Activated CD8-positive, alpha-beta memory T cell treated with anti-CD3 and anti-CD28 coated beads, Interleukin-2, amount 10 ng/mL, durations not matched to agents 7 days and 5 days (primary cell): ENCODE data around the gene KRT72. TPM values are rescaled to one million over a fixed set of nuclear protein-coding genes. Genes with fewer than 3 reads are reported as not detected.
A peak's percentile ranks its signal among the peaks of the same experiment; 100 is the strongest.
"Not testable (repeated sequence)": the region's sequence is repeated elsewhere in the genome, so short reads cannot be mapped to it uniquely, and the experiment has no call there.

Experiments used
- ATAC-seq: fragments of 150-1000 bp; cut with Tn5 transposase; one replicate; pipeline ENCODE4 v1.10.0; 2021; ENCODE audit warnings: moderate library complexity
- CTCF ChIA-PET: fragments of 350-600 bp; sonication (Branson Sonifier 250); formaldehyde crosslinking; loops from one replicate; lab custom pipeline; 2021; ENCODE audit warnings: antibody characterized with exemption; lab: Charles Lee
- DNase-seq: peaks from one replicate; pipeline ENCODE4 v3.0.0-alpha.2; 2020
- H3K27ac Mint-ChIP-seq: one replicate; pipeline ENCODE4 v1.8.0; 2021; ENCODE audit warnings: mild to moderate bottlenecking, mixed read lengths
- H3K27me3 Mint-ChIP-seq: one replicate; pipeline ENCODE4 v1.8.0; 2021; ENCODE audit warnings: mixed read lengths
- H3K36me3 Mint-ChIP-seq: one replicate; pipeline ENCODE4 v1.8.0; 2021; ENCODE audit warnings: mild to moderate bottlenecking, mixed read lengths
- H3K4me1 Mint-ChIP-seq: one replicate; pipeline ENCODE4 v1.8.0; 2021; ENCODE audit warnings: mixed read lengths
- H3K4me3 Mint-ChIP-seq: one replicate; pipeline ENCODE4 v1.8.0; 2021; ENCODE audit warnings: mild to moderate bottlenecking, moderate library complexity, mixed read lengths
- H3K9me3 Mint-ChIP-seq: one replicate; pipeline ENCODE4 v1.8.0; 2022; ENCODE audit warnings: low read depth, mixed read lengths
- total RNA-seq, 2 experiments: library from RNA; stranded (reverse); gene quantifications; one replicate each; pipeline ENCODE4 v1.2.3, GENCODE V29; 2021

The KRT72 gene
- total RNA-seq, 2 experiments from 2014 or later: 0.15 TPM; not detected in 1

GRCh38 chr12:52594237-52594636 lies 7.0 kb downstream of the KRT72 start:
- H3K9me3 Mint-ChIP-seq, H3K4me1 Mint-ChIP-seq, DNase-seq, CTCF ChIA-PET, H3K36me3 Mint-ChIP-seq, H3K27ac Mint-ChIP-seq, H3K4me3 Mint-ChIP-seq, ATAC-seq: not testable (repeated sequence)
- peaks cover 32% of the 10 kb centered on the region for H3K27me3 Mint-ChIP-seq

GRCh38 chr12:52591521-52591920 lies 9.7 kb downstream of the KRT72 start:
- DNase-seq (no peak), ATAC-seq (no peak)
- H3K27ac Mint-ChIP-seq: no peak overlapping the region
- peaks cover 2% of the 10 kb centered on the region for H3K4me1 Mint-ChIP-seq
- no peaks in the 10 kb centered on the region for H3K36me3 Mint-ChIP-seq
- H3K9me3 Mint-ChIP-seq: no peaks in the 10 kb centered on the region
- peaks cover 20% of the 10 kb centered on the region for H3K27me3 Mint-ChIP-seq
- H3K4me3 Mint-ChIP-seq: no peak overlapping the region
- CTCF ChIA-PET: interaction anchor here (24.3 kb wide), 1 partner anchor 284 kb away, joined by 459 read pairs; no protein-coding TSS in a partner anchor

- ATAC-seq: no peak
- peaks cover 15% of the 10 kb centered on the region for H3K27me3 Mint-ChIP-seq
- no peaks in the 10 kb centered on the region for H3K9me3 Mint-ChIP-seq
- no peak overlapping the region for H3K4me3 Mint-ChIP-seq
- no peak overlapping the region for H3K27ac Mint-ChIP-seq
- CTCF ChIA-PET: interaction anchor here (24.3 kb wide), 1 partner anchor 285 kb away, joined by 459 read pairs; no protein-coding TSS in a partner anchor
- H3K4me1 Mint-ChIP-seq: peaks cover 14% of the 10 kb centered on the region
- DNase-seq: no peak
- no peaks in the 10 kb centered on the region for H3K36me3 Mint-ChIP-seq
These were observed 11.2 kb downstream of the KRT72 start for GRCh38 chr12:52590021-52590420.

- Mint-ChIP-seq H3K4me3 (no peak overlapping the region), H3K4me1 (peaks cover 14% of the 10 kb centered on the region), H3K9me3 (no peaks in the 10 kb centered on the region), H3K36me3 (no peaks in the 10 kb centered on the region), H3K27me3 (peaks cover 2% of the 10 kb centered on the region), H3K27ac (no peak overlapping the region)
- ATAC-seq (no peak), DNase-seq (no peak)
- CTCF ChIA-PET: interaction anchor here (1.4 to 24.3 kb wide), 2 partner anchors 10 to 288 kb away, joined by 4 to 459 read pairs; no protein-coding TSS in a partner anchor
These were observed 13.7 kb downstream of the KRT72 start for GRCh38 chr12:52587563-52587962.

GRCh38 chr12:52585946-52586345 lies 15.3 kb downstream of the KRT72 start:
- H3K27ac Mint-ChIP-seq: no peak overlapping the region
- H3K36me3 Mint-ChIP-seq: no peaks in the 10 kb centered on the region
- H3K4me3 Mint-ChIP-seq: no peak overlapping the region
- ATAC-seq (peak; percentile 67), DNase-seq (peak; percentile 61)
- H3K4me1 Mint-ChIP-seq: peaks cover 14% of the 10 kb centered on the region
- H3K27me3 Mint-ChIP-seq: no peaks in the 10 kb centered on the region
- CTCF ChIA-PET: interaction anchor here (0.6 to 24.3 kb wide), 9 partner anchors 9 to 401 kb away, joined by 3 to 459 read pairs (median 3); no protein-coding TSS in a partner anchor
- H3K9me3 Mint-ChIP-seq: no peaks in the 10 kb centered on the region

GRCh38 chr12:52585066-52585465 lies 16.2 kb downstream of the KRT72 start:
- CTCF ChIA-PET: interaction anchor here (0.6 to 24.3 kb wide), 5 partner anchors 64 to 462 kb away, joined by 3 to 459 read pairs (median 3); no protein-coding TSS in a partner anchor

GRCh38 chr12:52584156-52584682 lies 17.0 kb downstream of the KRT72 start:
- Mint-ChIP-seq H3K27me3 (no peaks in the 10 kb centered on the region), H3K27ac (no peak overlapping the region), H3K4me1 (peaks cover 14% of the 10 kb centered on the region), H3K36me3 (no peaks in the 10 kb centered on the region), H3K9me3 (no peaks in the 10 kb centered on the region), H3K4me3 (no peak overlapping the region)
- CTCF ChIA-PET: interaction anchor here (1.8 to 24.3 kb wide), 2 partner anchors 176 to 291 kb away, joined by 4 to 459 read pairs; no protein-coding TSS in a partner anchor
- no peak for ATAC-seq
- DNase-seq: no peak

More at GRCh38 chr12:52585066-52585465, 16.2 kb downstream of the KRT72 start:
- Mint-ChIP-seq H3K9me3 (no peaks in the 10 kb centered on the region), H3K4me3 (no peak overlapping the region), H3K27ac (no peak overlapping the region), H3K27me3 (no peaks in the 10 kb centered on the region), H3K36me3 (no peaks in the 10 kb centered on the region), H3K4me1 (peaks cover 14% of the 10 kb centered on the region)
- ATAC-seq (no peak), DNase-seq (no peak)

GRCh38 chr12:52582971-52583456 lies 18.2 kb downstream of the KRT72 start:
- no peaks in the 10 kb centered on the region for H3K27me3 Mint-ChIP-seq
- no peaks in the 10 kb centered on the region for H3K36me3 Mint-ChIP-seq
- ATAC-seq: peak; percentile 58
- peak; percentile 63 for DNase-seq
- H3K4me1 Mint-ChIP-seq: peaks cover 14% of the 10 kb centered on the region
- CTCF ChIA-PET: interaction anchor here (1.0 to 24.3 kb wide), 4 partner anchors 9 to 292 kb away, joined by 4 to 459 read pairs (median 4); no protein-coding TSS in a partner anchor
- H3K27ac Mint-ChIP-seq: no peak overlapping the region
- no peaks in the 10 kb centered on the region for H3K9me3 Mint-ChIP-seq
- no peak overlapping the region for H3K4me3 Mint-ChIP-seq

GRCh38 chr12:52582486-52582885 lies 18.8 kb downstream of the KRT72 start:
- Mint-ChIP-seq H3K27ac (no peak overlapping the region), H3K9me3 (no peaks in the 10 kb centered on the region), H3K4me3 (no peak overlapping the region), H3K36me3 (no peaks in the 10 kb centered on the region), H3K4me1 (peaks cover 14% of the 10 kb centered on the region), H3K27me3 (peaks cover 3% of the 10 kb centered on the region)
- DNase-seq (no peak), ATAC-seq (no peak)
- CTCF ChIA-PET: interaction anchor here (0.7 to 24.3 kb wide), 3 partner anchors 8 to 293 kb away, joined by 3 to 459 read pairs (median 5); no protein-coding TSS in a partner anchor

- CTCF ChIA-PET: interaction anchor here (24.3 kb wide), 1 partner anchor 294 kb away, joined by 459 read pairs; no protein-coding TSS in a partner anchor
- DNase-seq (no peak), ATAC-seq (no peak)
- no peak overlapping the region for H3K27ac Mint-ChIP-seq
- no peaks in the 10 kb centered on the region for H3K9me3 Mint-ChIP-seq
- H3K36me3 Mint-ChIP-seq: no peaks in the 10 kb centered on the region
- peaks cover 8% of the 10 kb centered on the region for H3K27me3 Mint-ChIP-seq
- no peak overlapping the region for H3K4me3 Mint-ChIP-seq
- peaks cover 11% of the 10 kb centered on the region for H3K4me1 Mint-ChIP-seq
These were observed 19.8 kb downstream of the KRT72 start for GRCh38 chr12:52581481-52581880.

GRCh38 chr12:52581066-52581465 lies 20.2 kb downstream of the KRT72 start:
- CTCF ChIA-PET: interaction anchor here (1.6 to 24.3 kb wide), 2 partner anchors 185 to 294 kb away, joined by 4 to 459 read pairs; no protein-coding TSS in a partner anchor
- Mint-ChIP-seq H3K4me3 (no peak overlapping the region), H3K27me3 (peaks cover 11% of the 10 kb centered on the region), H3K36me3 (no peaks in the 10 kb centered on the region), H3K9me3 (no peaks in the 10 kb centered on the region), H3K27ac (no peak overlapping the region), H3K4me1 (peaks cover 7% of the 10 kb centered on the region)
- no peak for ATAC-seq
- DNase-seq: no peak

- CTCF ChIA-PET: interaction anchor here (1.6 to 24.3 kb wide), 2 partner anchors 185 to 295 kb away, joined by 4 to 459 read pairs; no protein-coding TSS in a partner anchor
- Mint-ChIP-seq H3K27ac (no peak overlapping the region), H3K4me3 (no peak overlapping the region), H3K9me3 (no peaks in the 10 kb centered on the region), H3K27me3 (peaks cover 12% of the 10 kb centered on the region), H3K4me1 (peaks cover 3% of the 10 kb centered on the region), H3K36me3 (no peaks in the 10 kb centered on the region)
- ATAC-seq (no peak), DNase-seq (no peak)
These were observed 20.8 kb downstream of the KRT72 start for GRCh38 chr12:52580496-52580895.
